PC-9 (cell line): ENCODE data around the gene BAD.

Source experiments
- EZH2 ChIP-seq: fragments of 200-600 bp; sonication (generic); IDR thresholded peaks from 2 replicates; pipeline ENCODE4 v1.8.0; 2017; ENCODE audit warnings: antibody characterized with exemption, low read depth
- TF ChIP-seq, protein P1 (sequence below): fragments of 200-600 bp; sonication (generic); conservative IDR thresholded peaks from 2 replicates; pipeline ENCODE4 v1.6.1; 2017; ENCODE audit warnings: mixed run types, antibody characterized with exemption, mild to moderate bottlenecking, moderate library complexity

DNA sequence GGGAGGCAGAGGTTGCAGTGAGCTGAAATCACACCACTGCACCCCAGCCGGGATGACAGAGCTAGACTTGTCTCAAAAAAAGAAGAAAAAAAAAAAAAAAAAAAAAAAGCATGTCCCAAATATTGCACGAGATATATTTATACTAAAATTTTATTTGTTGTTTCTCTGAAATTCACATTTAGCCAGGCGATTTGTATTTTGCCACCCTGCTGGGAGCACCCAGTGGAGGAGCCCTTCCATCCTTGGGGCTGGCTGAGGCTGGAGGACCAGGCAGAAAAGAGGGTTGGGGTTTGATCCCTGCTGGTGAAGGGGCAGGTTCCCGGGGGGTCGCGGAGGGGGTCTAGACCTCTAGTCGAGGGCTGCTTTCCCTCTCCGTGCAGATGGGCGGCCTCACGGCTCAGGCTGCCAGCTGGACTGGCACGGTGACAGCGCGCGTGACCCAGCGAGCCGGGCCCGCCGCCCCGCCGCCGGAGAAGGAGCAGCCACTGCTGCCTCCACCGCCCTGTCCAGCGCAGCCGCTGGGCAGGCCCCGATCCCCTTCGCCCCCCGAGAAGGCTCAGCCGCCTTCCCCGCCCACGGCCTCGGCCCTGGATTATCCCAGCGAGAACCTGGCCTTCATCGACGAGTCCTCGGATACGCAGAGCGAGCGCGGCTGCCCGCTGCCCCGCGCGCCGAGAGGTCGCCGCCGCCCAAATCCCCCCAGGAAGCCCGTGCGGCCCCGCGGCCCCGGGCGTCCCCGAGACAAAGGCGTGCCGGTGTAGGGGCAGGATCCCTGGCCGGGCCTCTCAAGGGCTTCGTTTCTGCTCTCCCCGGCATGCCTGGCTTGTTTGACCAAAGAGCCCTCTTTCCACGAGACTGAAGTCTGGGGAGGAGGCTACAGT, 14.7 kb upstream of the BAD start:
- TF ChIP-seq, protein P1, sequence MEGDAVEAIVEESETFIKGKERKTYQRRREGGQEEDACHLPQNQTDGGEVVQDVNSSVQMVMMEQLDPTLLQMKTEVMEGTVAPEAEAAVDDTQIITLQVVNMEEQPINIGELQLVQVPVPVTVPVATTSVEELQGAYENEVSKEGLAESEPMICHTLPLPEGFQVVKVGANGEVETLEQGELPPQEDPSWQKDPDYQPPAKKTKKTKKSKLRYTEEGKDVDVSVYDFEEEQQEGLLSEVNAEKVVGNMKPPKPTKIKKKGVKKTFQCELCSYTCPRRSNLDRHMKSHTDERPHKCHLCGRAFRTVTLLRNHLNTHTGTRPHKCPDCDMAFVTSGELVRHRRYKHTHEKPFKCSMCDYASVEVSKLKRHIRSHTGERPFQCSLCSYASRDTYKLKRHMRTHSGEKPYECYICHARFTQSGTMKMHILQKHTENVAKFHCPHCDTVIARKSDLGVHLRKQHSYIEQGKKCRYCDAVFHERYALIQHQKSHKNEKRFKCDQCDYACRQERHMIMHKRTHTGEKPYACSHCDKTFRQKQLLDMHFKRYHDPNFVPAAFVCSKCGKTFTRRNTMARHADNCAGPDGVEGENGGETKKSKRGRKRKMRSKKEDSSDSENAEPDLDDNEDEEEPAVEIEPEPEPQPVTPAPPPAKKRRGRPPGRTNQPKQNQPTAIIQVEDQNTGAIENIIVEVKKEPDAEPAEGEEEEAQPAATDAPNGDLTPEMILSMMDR = no peak
- no peak for TF ChIP-seq EZH2
